HG03342 (cell line): Measurements from ENCODE around the gene ITK.

ENCODE experiments used
- ATAC-seq: cut with Tn5 transposase; IDR thresholded peaks from one replicate; pipeline ENCODE4 v1.9.1; 2021; ENCODE audit warnings: mild to moderate bottlenecking, moderate library complexity; ENCODE audit not compliant: unreplicated experiment

The ITK gene

DNA sequence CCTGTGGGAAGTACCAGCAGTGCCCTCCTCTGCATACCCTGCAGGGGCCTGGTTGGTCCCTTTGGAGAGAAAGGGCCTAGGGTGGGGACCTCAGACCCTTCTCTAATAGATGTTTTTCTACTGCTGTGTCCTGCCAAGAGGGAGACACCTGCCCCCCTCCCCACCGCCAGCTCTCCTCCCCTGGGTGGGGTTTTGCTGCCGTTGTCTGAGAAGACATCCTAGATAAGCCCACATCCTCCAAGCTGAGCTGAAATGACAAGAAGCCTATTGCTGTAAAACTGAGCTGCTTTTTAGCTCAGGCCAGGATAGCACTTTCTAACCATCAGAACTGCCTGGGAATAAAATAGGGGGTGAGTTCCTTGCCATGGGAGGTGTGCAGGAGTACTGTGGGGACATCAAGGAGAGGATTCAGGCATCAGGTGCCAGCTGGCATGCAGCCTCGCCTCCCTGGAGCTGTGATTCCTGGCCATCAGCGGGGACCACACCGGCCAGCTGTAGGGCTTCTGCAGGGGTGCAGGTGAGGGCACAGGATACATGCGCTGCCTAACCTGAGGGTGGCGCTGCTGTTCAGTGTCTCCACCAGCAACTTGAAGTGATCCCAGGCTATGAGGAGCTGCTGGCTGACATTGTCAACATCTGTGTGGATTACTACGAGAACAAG, 123.2 kb downstream of the ITK start:
- ATAC-seq, result no peak
